Smooth muscle cell (in vitro differentiated cells): ENCODE data around the gene MEGF11. TPM values are rescaled to one million over a fixed set of nuclear protein-coding genes. Genes with fewer than 3 reads are reported as not detected.

Experiments
- DNase-seq: peaks from one replicate; lab custom pipeline; 2025; ENCODE audit not compliant: unreplicated experiment; lab: John Stamatoyannopoulos, UW
- H2AFZ ChIP-seq: fragments of 200-600 bp; sonication (generic); 2 replicates; pipeline ENCODE4 v1.6.0; 2016; ENCODE audit warnings: antibody characterized with exemption, low read depth, mild to moderate bottlenecking
- H3F3A ChIP-seq: fragments of 200-600 bp; sonication (generic); 2 replicates; pipeline ENCODE4 v1.6.0; 2017; ENCODE audit warnings: antibody characterized with exemption, low read depth
- H3K27ac ChIP-seq: fragments of 200-600 bp; sonication (generic); 2 replicates; pipeline ENCODE4 v1.5.1; 2016; ENCODE audit warnings: low read depth, mild to moderate bottlenecking
- H3K27me3 ChIP-seq: fragments of 200-600 bp; sonication (generic); 2 replicates; pipeline ENCODE4 v1.6.1; 2016; ENCODE audit warnings: low read depth, mild to moderate bottlenecking
- H3K36me3 ChIP-seq: fragments of 200-600 bp; sonication (generic); 2 replicates; pipeline ENCODE4 v1.5.1; 2016; ENCODE audit warnings: low read depth
- H3K4me1 ChIP-seq: fragments of 200-600 bp; sonication (generic); 2 replicates; pipeline ENCODE4 v1.5.1; 2016; ENCODE audit warnings: low read depth
- H3K4me2 ChIP-seq: fragments of 200-600 bp; sonication (generic); 2 replicates; pipeline ENCODE4 v1.6.0; 2016; ENCODE audit warnings: mild to moderate bottlenecking
- H3K4me3 ChIP-seq: fragments of 200-600 bp; sonication (generic); 2 replicates; pipeline ENCODE4 v1.5.1; 2016; ENCODE audit warnings: mild to moderate bottlenecking
- H3K79me2 ChIP-seq: fragments of 200-600 bp; sonication (generic); 2 replicates; pipeline ENCODE4 v1.6.0; 2016; ENCODE audit warnings: low read depth, mild to moderate bottlenecking
- H3K9ac ChIP-seq: fragments of 200-600 bp; sonication (generic); 2 replicates; pipeline ENCODE4 v1.6.0; 2016; ENCODE audit warnings: low read depth
- H3K9me3 ChIP-seq: fragments of 200-600 bp; sonication (generic); replicated peaks from 2 replicates; pipeline ENCODE4 v1.5.1; 2016; ENCODE audit warnings: low read depth
- H4K20me1 ChIP-seq: fragments of 200-600 bp; sonication (generic); 2 replicates; pipeline ENCODE4 v1.6.0; 2016; ENCODE audit warnings: low read depth
- WGBS: methylation state at CpG from one replicate; pipeline ENCODE4 v1.1.7; 2016; ENCODE audit warnings: low lambda C conversion rate; 5-methylcytosine and 5-hydroxymethylcytosine counted together
- polyA plus RNA-seq: library from polyadenylated mRNA; unstranded; fragments of >200 nt; fragmentation: Nextera tagmentation; extraction: Ambion mirVana; gene quantifications from 2 replicates; pipeline ENCODE4 v1.2.1, GENCODE V29; 2016
- total RNA-seq: library from RNA; depleted of rRNA; stranded (reverse); fragments of >200 nt; gene quantifications from 2 replicates; pipeline ENCODE4 v1.2.3, GENCODE V29; 2014
- TF ChIP-seq, protein P1 (sequence below): fragments of 200-600 bp; sonication (generic); IDR thresholded peaks from 2 replicates; pipeline ENCODE4 v1.5.1; 2017; ENCODE audit warnings: borderline replicate concordance, mild to moderate bottlenecking, antibody characterized with exemption; ENCODE audit not compliant: insufficient read depth, poor library complexity, severe bottlenecking

The MEGF11 gene
- total and polyA plus RNA-seq, 2 experiments from 2014 or later = 0.08 TPM; not detected in 1

DNA sequence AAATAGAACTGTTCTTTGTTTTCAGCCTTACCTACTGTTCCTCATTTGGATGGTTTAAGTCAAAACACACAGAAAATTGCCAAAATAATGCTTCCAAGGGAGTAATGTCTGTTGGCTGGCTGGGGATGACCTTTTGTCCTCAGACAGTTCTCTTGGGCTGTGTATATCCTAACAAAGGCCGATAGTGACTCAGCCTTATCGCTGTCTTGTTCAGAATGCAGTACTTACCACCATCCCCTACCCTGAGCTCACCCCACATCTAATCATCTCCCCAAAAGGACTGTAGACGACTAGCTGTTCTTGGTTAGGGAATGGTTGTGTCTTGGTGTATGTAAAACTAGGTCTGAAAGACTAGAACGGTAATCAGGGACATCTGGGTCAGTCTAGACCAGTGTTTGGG, 349.2 kb downstream of the MEGF11 start:
- no peaks in the 10 kb centered on the region for H3K4me1 ChIP-seq
- DNase-seq = no peak
- no peaks in the 10 kb centered on the region for H3K27me3 ChIP-seq
- H4K20me1 ChIP-seq = peaks cover 39% of the 10 kb centered on the region
- no peaks in the 10 kb centered on the region for H3K9me3 ChIP-seq
- no peak overlapping the region for H3K4me2 ChIP-seq
- no peak overlapping the region for H3K4me3 ChIP-seq
- TF ChIP-seq, protein P1, sequence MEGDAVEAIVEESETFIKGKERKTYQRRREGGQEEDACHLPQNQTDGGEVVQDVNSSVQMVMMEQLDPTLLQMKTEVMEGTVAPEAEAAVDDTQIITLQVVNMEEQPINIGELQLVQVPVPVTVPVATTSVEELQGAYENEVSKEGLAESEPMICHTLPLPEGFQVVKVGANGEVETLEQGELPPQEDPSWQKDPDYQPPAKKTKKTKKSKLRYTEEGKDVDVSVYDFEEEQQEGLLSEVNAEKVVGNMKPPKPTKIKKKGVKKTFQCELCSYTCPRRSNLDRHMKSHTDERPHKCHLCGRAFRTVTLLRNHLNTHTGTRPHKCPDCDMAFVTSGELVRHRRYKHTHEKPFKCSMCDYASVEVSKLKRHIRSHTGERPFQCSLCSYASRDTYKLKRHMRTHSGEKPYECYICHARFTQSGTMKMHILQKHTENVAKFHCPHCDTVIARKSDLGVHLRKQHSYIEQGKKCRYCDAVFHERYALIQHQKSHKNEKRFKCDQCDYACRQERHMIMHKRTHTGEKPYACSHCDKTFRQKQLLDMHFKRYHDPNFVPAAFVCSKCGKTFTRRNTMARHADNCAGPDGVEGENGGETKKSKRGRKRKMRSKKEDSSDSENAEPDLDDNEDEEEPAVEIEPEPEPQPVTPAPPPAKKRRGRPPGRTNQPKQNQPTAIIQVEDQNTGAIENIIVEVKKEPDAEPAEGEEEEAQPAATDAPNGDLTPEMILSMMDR = no peak
- WGBS = 91% methylated on average over 4 of the region's 4 CpGs
- no peaks in the 10 kb centered on the region for H3F3A ChIP-seq
- H3K36me3 ChIP-seq = no peaks in the 10 kb centered on the region
- H3K9ac ChIP-seq = no peak overlapping the region
- H3K79me2 ChIP-seq = no peaks in the 10 kb centered on the region
- no peak overlapping the region for H2AFZ ChIP-seq
- no peak overlapping the region for H3K27ac ChIP-seq

DNA sequence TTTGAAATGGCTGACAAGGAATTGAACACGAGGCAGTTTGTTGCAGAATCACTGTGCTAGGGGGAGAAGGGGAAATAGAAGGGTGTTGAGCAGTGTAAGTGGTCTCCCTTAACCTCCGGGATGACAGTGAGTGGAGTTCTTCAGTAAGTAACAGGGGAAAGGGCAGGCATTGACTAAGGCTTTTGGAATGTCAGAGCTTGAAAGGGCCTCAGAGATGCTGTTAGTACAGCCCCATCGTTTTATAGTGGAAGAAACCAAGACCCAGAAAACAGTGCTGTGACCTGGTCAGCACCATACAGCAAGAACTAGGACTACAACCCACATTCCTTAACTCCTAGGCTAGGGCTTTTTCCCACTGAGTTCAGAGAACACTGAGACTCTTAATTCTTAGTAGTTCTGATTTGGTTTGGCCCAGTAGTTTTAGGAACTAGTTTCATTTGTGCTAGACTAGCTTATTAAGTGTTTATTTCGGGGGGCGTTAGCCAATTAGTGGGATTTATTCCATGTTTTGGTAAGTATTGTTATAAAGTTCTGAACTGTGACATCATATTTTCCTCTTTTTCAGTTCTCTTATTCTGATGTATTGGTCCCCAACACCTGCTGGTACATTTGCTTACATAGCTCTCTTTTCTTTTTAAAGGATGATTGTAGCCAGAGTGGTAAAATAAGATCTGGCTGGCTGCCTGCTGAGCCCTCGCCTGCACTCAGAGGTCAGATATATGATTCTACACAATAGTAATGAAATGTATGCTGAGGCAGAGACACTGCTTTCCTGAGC, 350.1 kb downstream of the MEGF11 start:
- H3K4me2 ChIP-seq = no peak overlapping the region
- H3K9me3 ChIP-seq = no peaks in the 10 kb centered on the region
- no peaks in the 10 kb centered on the region for H3K36me3 ChIP-seq
- no peak overlapping the region for H2AFZ ChIP-seq
- H3K27me3 ChIP-seq = no peaks in the 10 kb centered on the region
- no peak overlapping the region for H3K4me3 ChIP-seq
- WGBS = 68% methylated on average over 6 of the region's 6 CpGs
- no peak overlapping the region for H3K9ac ChIP-seq
- no peaks in the 10 kb centered on the region for H3K79me2 ChIP-seq
- H3K27ac ChIP-seq = no peak overlapping the region
- no peaks in the 10 kb centered on the region for H3K4me1 ChIP-seq
- H3F3A ChIP-seq = no peaks in the 10 kb centered on the region
- no peak for DNase-seq
- TF ChIP-seq, protein P1 = no peak
- H4K20me1 ChIP-seq = peaks cover 34% of the 10 kb centered on the region

- Histone ChIP-seq H4K20me1 (peaks cover 26% of the 10 kb centered on the region), H3K79me2 (no peaks in the 10 kb centered on the region), H3K27me3 (no peaks in the 10 kb centered on the region), H3K9me3 (no peaks in the 10 kb centered on the region), H3K27ac (peak overlapping the region; percentile 55), H3K4me1 (no peaks in the 10 kb centered on the region), H3K4me3 (no peak overlapping the region), H3K9ac (no peak overlapping the region), H3K36me3 (no peaks in the 10 kb centered on the region), H2AFZ (no peak overlapping the region), H3F3A (no peaks in the 10 kb centered on the region), H3K4me2 (no peak overlapping the region)
- TF ChIP-seq, protein P1 = no peak
- 78% methylated on average over 1 of the region's 1 CpG for WGBS
- no peak for DNase-seq
Measured at GRCh38 chr15:65902373-65902772, 351.2 kb downstream of the MEGF11 start.

GRCh38 chr15:65901836-65902235, 351.7 kb downstream of the MEGF11 start:
- no peak overlapping the region for H3K9ac ChIP-seq
- H3K27ac ChIP-seq = peak overlapping the region; percentile 55
- H4K20me1 ChIP-seq = peaks cover 31% of the 10 kb centered on the region
- H3K4me2 ChIP-seq = no peak overlapping the region
- no peak overlapping the region for H3K4me3 ChIP-seq
- no peak overlapping the region for H2AFZ ChIP-seq
- H3K27me3 ChIP-seq = no peaks in the 10 kb centered on the region
- no peaks in the 10 kb centered on the region for H3K79me2 ChIP-seq
- no peaks in the 10 kb centered on the region for H3F3A ChIP-seq
- no peaks in the 10 kb centered on the region for H3K9me3 ChIP-seq
- H3K4me1 ChIP-seq = no peaks in the 10 kb centered on the region
- no peak for DNase-seq
- WGBS = 84% methylated on average over 3 of the region's 3 CpGs
- H3K36me3 ChIP-seq = no peaks in the 10 kb centered on the region
- TF ChIP-seq, protein P1 = no peak
